Measurements from ENCODE around the gene COPZ1.

DNA sequence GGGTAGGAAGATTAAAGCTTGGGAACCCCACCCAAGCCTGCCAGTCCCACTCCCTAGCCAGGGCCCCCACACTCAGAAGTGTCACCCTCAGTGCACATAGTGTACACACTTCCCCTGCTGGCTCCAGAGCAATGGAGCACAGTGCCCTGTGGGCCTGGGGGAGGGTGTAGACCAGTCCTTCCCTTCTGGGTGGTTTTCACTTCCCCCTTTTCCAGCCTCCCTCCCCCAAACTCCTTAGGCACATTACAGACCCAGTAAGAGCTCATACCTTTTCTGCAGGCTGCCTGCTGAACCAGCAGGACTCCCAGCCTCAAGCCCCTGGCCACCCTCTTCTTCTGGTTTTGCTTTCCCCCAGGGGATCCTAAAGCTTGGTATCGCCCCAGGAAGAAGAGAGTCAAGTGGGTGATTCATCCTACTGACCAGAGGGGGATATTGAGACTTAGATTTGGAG, 59.7 kb downstream of the COPZ1 start, which contains the start of gene ZNF385A:
- TF ChIP-seq, protein P1, sequence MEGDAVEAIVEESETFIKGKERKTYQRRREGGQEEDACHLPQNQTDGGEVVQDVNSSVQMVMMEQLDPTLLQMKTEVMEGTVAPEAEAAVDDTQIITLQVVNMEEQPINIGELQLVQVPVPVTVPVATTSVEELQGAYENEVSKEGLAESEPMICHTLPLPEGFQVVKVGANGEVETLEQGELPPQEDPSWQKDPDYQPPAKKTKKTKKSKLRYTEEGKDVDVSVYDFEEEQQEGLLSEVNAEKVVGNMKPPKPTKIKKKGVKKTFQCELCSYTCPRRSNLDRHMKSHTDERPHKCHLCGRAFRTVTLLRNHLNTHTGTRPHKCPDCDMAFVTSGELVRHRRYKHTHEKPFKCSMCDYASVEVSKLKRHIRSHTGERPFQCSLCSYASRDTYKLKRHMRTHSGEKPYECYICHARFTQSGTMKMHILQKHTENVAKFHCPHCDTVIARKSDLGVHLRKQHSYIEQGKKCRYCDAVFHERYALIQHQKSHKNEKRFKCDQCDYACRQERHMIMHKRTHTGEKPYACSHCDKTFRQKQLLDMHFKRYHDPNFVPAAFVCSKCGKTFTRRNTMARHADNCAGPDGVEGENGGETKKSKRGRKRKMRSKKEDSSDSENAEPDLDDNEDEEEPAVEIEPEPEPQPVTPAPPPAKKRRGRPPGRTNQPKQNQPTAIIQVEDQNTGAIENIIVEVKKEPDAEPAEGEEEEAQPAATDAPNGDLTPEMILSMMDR (IDR thresholded peaks at IDR 0.05; ENCODE audit: low read depth, low read length) = no peak
- TF ChIP-seq EZH2phosphoT487 (IDR thresholded peaks at IDR 0.05; ENCODE audit: low read depth) = no peak

Measured in OCI-LY3 (cell line).